Breast epithelium (tissue), 3 donors: Measurements from ENCODE around the gene SIRT7.

Source experiments
- POLR2A ChIP-seq: fragments of 450-650 bp; IDR thresholded peaks from one replicate; pipeline ENCODE4 v1.6.1; 2016; ENCODE audit warnings: antibody characterized with exemption, mild to moderate bottlenecking, moderate library complexity
- POLR2AphosphoS5 ChIP-seq, 3 donors: sonication (generic); formaldehyde crosslinking; IDR thresholded peaks; one replicate each; pipeline ENCODE4 v1.6.1; 2017; ENCODE audit warnings: antibody characterized with exemption in 3 of 3
- TF ChIP-seq, protein P1 (sequence below), 3 donors: fragments of 450-650 bp; IDR thresholded peaks; one replicate each; pipeline ENCODE4 v1.5.1; 2016 to 2017; ENCODE audit warnings: antibody characterized with exemption in 3 of 3, mild to moderate bottlenecking in 3 of 3, moderate library complexity in 3 of 3

DNA sequence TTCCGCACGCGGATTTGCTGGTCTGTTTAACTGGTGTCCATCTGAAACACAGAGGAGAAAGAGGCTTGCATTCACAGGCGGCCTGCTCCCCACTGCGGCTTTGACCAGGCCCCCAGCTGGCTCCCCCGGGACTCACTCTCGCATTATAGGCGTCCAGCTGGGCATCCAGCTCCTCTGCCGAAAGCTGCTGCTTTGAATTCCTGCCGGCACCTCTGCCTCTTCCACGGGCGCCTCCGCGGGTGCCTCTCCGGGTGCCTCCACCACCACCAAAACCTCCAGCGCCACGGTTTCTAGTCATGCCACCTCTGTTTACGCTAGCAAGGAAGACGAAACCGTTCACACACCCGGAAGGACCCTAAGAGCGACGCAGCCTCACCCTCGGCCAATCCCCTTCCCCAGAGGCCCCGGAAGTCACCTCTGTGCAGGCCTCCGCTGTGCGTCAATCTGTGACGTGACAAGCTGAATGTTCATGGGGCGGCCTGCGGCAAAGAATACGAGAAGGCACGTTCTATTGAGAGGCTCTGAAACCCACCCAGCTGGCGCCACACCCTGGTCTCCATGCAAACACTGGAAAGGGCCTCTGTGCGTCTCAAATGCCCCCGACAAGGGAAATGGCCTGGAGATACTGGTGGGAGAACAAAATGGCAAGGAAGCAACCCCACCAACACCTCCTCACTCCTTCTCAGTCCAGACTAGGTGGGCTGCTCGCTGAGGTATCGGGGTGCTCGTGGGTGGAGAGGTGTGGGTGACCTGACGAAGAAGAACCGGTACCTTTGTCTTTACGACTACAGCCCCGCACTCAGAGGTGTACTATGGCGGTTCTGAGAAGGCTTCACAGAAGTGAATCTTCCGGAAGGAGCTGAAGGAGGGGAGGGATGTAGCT, 29.6 kb downstream of the SIRT7 start:
- TF ChIP-seq POLR2A, result no peak
- TF ChIP-seq, protein P1, sequence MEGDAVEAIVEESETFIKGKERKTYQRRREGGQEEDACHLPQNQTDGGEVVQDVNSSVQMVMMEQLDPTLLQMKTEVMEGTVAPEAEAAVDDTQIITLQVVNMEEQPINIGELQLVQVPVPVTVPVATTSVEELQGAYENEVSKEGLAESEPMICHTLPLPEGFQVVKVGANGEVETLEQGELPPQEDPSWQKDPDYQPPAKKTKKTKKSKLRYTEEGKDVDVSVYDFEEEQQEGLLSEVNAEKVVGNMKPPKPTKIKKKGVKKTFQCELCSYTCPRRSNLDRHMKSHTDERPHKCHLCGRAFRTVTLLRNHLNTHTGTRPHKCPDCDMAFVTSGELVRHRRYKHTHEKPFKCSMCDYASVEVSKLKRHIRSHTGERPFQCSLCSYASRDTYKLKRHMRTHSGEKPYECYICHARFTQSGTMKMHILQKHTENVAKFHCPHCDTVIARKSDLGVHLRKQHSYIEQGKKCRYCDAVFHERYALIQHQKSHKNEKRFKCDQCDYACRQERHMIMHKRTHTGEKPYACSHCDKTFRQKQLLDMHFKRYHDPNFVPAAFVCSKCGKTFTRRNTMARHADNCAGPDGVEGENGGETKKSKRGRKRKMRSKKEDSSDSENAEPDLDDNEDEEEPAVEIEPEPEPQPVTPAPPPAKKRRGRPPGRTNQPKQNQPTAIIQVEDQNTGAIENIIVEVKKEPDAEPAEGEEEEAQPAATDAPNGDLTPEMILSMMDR (IDR thresholded peaks at IDR 0.05), result no peak
- TF ChIP-seq POLR2AphosphoS5 (IDR thresholded peaks at IDR 0.05), result no peak
